ENCODE results near the gene OR6C1. TPM values are rescaled to one million over a fixed set of nuclear protein-coding genes. Genes with fewer than 3 reads are reported as not detected.

Gene OR6C1
- not detected in 2 replicates for total RNA-seq

GRCh38 chr12:55314043-55314442 lies at the start of gene OR6C1:
Gene OR6C1 (plus strand): TSS chr12:55314343. CDS start chr12:55320600, 6,257 bp downstream.

GRCh38 chr12:55296469-55296868 lies 17.7 kb upstream of the OR6C1 start, which contains the start of gene OR6C6:
Gene OR6C6 (minus strand): TSS chr12:55296569. CDS start chr12:55295232, 1,337 bp downstream.

GRCh38 chr12:55330446-55330845 lies 16.3 kb downstream of the OR6C1 start, which contains the start of gene OR6C3:
Gene OR6C3 (plus strand): TSS chr12:55330746. CDS start chr12:55331701, 955 bp downstream.

GRCh38 chr12:55362675-55363074 lies 48.5 kb downstream of the OR6C1 start, which contains the start of gene OR6C75:
Gene OR6C75 (plus strand): TSS chr12:55362975. CDS start chr12:55365111, 2,136 bp downstream.

Other genes starting within 250 kb of the OR6C1 start
- not detected in 2 replicates for gene OR9K2, start 187.9 kb upstream of the OR6C1 start, total RNA-seq
- not detected in 2 replicates for gene OR10A7, start 93.3 kb upstream of the OR6C1 start, total RNA-seq
- not detected in 2 replicates for gene OR6C74, start 69.7 kb upstream of the OR6C1 start, total RNA-seq
- gene OR6C6, start 17.8 kb upstream of the OR6C1 start, total RNA-seq, result not detected in 2 replicates
- not detected in 2 replicates for gene OR6C3, start 16.4 kb downstream of the OR6C1 start, total RNA-seq
- gene OR6C75, start 48.6 kb downstream of the OR6C1 start, total RNA-seq, result not detected in 2 replicates
- gene OR6C65, start 86.2 kb downstream of the OR6C1 start, total RNA-seq, result not detected in 2 replicates
- gene OR6C76, start 111.9 kb downstream of the OR6C1 start, total RNA-seq, result not detected in 2 replicates
- gene OR6C2, start 129.7 kb downstream of the OR6C1 start, total RNA-seq, result not detected in 2 replicates
- gene OR6C70, start 155.8 kb downstream of the OR6C1 start, total RNA-seq, result not detected in 2 replicates
- gene OR6C68, start 178.0 kb downstream of the OR6C1 start, total RNA-seq, result not detected in 2 replicates
- gene OR6C4, start 235.3 kb downstream of the OR6C1 start, total RNA-seq, result not detected in 2 replicates